GM12878 (cell line): ENCODE data around the gene EIF6.

Source experiments
- DPF2 ChIP-seq: fragments of 450-650 bp; IDR thresholded peaks from 2 replicates; pipeline ENCODE4 v1.6.1; 2017; ENCODE audit warnings: mild to moderate bottlenecking
- NFIC ChIP-seq: IDR thresholded peaks from 2 replicates; pipeline ENCODE4 v1.6.1; 2012; ENCODE audit warnings: low read depth, mild to moderate bottlenecking, inconsistent platforms, low read length, moderate library complexity
- RAD21 ChIP-seq: IDR thresholded peaks from 2 replicates; pipeline ENCODE4 v1.6.1; 2011; ENCODE audit warnings: mild to moderate bottlenecking, low read depth, low read length, moderate library complexity; ENCODE audit not compliant: insufficient read depth
- TF ChIP-seq, protein P1 (sequence below), 3 experiments: IDR thresholded peaks in 2 of 3; conservative IDR thresholded peaks in 1 of 3; 2 replicates each; pipeline ENCODE4 v1.5.1; 2011; ENCODE audit warnings: low read depth in 3 of 3, low read length in 3 of 3, mild to moderate bottlenecking in 3 of 3, control low read depth in 2 of 3, moderate library complexity in 2 of 3, inconsistent platforms in 1 of 3, mixed read lengths in 1 of 3; ENCODE audit not compliant: control insufficient read depth in 2 of 3, insufficient read depth in 1 of 3; ENCODE audit errors: extremely low read depth in 1 of 3
- TF ChIP-seq, protein P2 (sequence below): IDR thresholded peaks from 2 replicates; pipeline ENCODE4 v1.6.1; 2011; ENCODE audit warnings: mild to moderate bottlenecking, low read depth, low read length, moderate library complexity; ENCODE audit not compliant: insufficient replicate concordance

DNA sequence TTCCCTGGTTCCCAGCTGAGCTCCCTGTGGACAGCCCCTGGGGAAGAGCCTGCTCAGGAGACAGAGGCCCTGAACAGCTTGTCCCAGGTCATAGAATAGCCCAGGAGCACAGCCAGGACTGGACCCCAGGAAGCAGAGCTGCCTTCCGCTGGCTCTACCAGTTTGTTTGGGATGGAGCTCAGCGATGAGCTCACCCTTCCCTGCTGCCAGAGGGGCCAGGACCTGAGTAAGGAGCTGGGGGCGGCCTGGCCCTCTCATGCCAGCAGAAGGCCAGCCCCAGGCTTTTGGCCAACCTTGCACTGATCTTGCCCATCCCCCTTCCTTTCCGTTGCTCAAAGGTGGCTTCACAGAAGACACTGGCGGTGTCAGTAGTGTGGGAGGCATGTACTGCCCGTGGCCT is 24.1 kb downstream of the EIF6 start:
- TF ChIP-seq DPF2 (no peak), NFIC (no peak), RAD21 (no peak)
- TF ChIP-seq, protein P1, sequence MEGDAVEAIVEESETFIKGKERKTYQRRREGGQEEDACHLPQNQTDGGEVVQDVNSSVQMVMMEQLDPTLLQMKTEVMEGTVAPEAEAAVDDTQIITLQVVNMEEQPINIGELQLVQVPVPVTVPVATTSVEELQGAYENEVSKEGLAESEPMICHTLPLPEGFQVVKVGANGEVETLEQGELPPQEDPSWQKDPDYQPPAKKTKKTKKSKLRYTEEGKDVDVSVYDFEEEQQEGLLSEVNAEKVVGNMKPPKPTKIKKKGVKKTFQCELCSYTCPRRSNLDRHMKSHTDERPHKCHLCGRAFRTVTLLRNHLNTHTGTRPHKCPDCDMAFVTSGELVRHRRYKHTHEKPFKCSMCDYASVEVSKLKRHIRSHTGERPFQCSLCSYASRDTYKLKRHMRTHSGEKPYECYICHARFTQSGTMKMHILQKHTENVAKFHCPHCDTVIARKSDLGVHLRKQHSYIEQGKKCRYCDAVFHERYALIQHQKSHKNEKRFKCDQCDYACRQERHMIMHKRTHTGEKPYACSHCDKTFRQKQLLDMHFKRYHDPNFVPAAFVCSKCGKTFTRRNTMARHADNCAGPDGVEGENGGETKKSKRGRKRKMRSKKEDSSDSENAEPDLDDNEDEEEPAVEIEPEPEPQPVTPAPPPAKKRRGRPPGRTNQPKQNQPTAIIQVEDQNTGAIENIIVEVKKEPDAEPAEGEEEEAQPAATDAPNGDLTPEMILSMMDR (IDR thresholded peaks at IDR 0.05 in 2 of 3, conservative IDR thresholded peaks at IDR 0.05 in 1 of 3; ENCODE audit: control insufficient read depth in 2 of 3, extremely low read depth in 1 of 3, insufficient read depth in 1 of 3, low read depth in 3 of 3, low read length in 3 of 3) = no peak
- TF ChIP-seq, protein P2, sequence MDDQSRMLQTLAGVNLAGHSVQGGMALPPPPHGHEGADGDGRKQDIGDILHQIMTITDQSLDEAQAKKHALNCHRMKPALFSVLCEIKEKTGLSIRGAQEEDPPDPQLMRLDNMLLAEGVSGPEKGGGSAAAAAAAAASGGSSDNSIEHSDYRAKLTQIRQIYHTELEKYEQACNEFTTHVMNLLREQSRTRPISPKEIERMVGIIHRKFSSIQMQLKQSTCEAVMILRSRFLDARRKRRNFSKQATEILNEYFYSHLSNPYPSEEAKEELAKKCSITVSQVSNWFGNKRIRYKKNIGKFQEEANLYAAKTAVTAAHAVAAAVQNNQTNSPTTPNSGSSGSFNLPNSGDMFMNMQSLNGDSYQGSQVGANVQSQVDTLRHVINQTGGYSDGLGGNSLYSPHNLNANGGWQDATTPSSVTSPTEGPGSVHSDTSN = no peak
